ENCODE data around the gene SCLY. TPM values are rescaled to one million over a fixed set of nuclear protein-coding genes. Genes with fewer than 3 reads are reported as not detected.

Gene SCLY
- polyA plus RNA-seq, 2 of the 4 experiments (the other 2 are of a cell fraction), result 19.0 to 28.3 TPM

DNA sequence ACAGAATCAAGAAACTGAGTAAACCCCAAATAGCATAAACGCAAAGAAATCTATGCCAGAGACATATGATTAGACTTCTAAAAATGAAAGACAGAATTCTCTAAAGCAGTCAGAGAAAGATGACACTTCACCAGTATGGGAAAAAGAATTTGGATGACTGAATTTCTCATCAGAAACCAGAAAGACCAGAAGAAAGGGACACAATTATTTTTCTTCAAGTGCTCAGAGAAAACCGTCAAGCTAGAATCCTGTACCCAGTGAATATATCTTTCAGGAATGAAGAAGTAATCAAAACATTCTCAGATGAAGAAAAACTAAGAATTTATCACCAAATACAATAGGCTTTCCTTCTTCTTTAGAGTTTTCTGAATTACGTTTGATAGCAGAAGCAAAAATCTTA, 25.1 kb downstream of the SCLY start:
- CTCF ChIA-PET, result no interaction called here
- H3K4me3 ChIP-seq, result no peak overlapping the region
- 91% methylated on average over 3 of the region's 3 CpGs for WGBS (ENCODE audit: missing lambda C conversion rate)
- POLR2A ChIA-PET, result no interaction called here
- ATAC-seq (no peak), DNase-seq (ENCODE audit: low read depth in 1 of 2, low spot score in 1 of 2) (no peak), FAIRE-seq (no peak)
- H3K27ac ChIP-seq, result no peak overlapping the region
- peaks cover 4% of the 10 kb centered on the region; the same call in 1 of the 3 replicates for H3K9me3 ChIP-seq
- H3K4me1 ChIP-seq, result no peaks in the 10 kb centered on the region
- no peak overlapping the region for H3K4me2 ChIP-seq
- TF ChIP-seq NPAS2 (CRISPR knock-in tag; IDR thresholded peaks at IDR 0.05; ENCODE audit: borderline replicate concordance) (no peak), POLR2A (IDR thresholded peaks at IDR 0.05; ENCODE audit: low read length) (no peak)

DNA sequence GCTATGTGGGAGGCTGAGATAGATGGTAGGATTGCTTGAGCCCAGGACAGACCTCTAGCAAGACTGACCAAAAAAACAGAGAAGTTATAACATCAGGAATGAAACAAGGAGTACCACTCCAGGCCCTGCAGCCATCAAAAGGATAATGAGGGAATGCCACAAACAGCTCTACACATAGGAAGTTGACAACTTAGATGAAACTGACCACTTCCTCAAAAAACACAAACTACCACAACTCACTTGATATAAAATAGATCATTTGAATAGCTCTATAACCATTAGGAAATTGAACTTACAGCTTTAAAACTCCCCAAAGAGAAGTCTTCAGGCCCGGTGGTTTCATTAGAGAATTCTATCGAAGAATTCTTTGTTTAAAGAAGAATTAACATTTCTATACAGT, 26.4 kb downstream of the SCLY start:
- 93% methylated on average over 2 of the region's 2 CpGs for WGBS (ENCODE audit: missing lambda C conversion rate)
- TF ChIP-seq, protein P1, sequence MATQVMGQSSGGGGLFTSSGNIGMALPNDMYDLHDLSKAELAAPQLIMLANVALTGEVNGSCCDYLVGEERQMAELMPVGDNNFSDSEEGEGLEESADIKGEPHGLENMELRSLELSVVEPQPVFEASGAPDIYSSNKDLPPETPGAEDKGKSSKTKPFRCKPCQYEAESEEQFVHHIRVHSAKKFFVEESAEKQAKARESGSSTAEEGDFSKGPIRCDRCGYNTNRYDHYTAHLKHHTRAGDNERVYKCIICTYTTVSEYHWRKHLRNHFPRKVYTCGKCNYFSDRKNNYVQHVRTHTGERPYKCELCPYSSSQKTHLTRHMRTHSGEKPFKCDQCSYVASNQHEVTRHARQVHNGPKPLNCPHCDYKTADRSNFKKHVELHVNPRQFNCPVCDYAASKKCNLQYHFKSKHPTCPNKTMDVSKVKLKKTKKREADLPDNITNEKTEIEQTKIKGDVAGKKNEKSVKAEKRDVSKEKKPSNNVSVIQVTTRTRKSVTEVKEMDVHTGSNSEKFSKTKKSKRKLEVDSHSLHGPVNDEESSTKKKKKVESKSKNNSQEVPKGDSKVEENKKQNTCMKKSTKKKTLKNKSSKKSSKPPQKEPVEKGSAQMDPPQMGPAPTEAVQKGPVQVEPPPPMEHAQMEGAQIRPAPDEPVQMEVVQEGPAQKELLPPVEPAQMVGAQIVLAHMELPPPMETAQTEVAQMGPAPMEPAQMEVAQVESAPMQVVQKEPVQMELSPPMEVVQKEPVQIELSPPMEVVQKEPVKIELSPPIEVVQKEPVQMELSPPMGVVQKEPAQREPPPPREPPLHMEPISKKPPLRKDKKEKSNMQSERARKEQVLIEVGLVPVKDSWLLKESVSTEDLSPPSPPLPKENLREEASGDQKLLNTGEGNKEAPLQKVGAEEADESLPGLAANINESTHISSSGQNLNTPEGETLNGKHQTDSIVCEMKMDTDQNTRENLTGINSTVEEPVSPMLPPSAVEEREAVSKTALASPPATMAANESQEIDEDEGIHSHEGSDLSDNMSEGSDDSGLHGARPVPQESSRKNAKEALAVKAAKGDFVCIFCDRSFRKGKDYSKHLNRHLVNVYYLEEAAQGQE (IDR thresholded peaks at IDR 0.05), result no peak
- TF ChIP-seq CHD2 (IDR thresholded peaks at IDR 0.05; ENCODE audit: low read length, partially characterized antibody), result no peak
- no peak for TF ChIP-seq NR3C1 (IDR thresholded peaks at IDR 0.05)
- TF ChIP-seq EHF (CRISPR knock-in tag; IDR thresholded peaks at IDR 0.05), result no peak
- no peak for TF ChIP-seq PHF8 (IDR thresholded peaks at IDR 0.05; ENCODE audit: borderline replicate concordance, low read depth)
- TF ChIP-seq CBX2 (IDR thresholded peaks at IDR 0.05; ENCODE audit: borderline replicate concordance, low read depth), result no peak
- no peak for TF ChIP-seq EHMT2 (IDR thresholded peaks at IDR 0.05; ENCODE audit: low read depth)
- no peak for TF ChIP-seq JUN (IDR thresholded peaks at IDR 0.05)
- TF ChIP-seq CHD4 (IDR thresholded peaks at IDR 0.05; ENCODE audit: borderline replicate concordance), result no peak
- no peak for TF ChIP-seq SMC3 (IDR thresholded peaks at IDR 0.05)
- no peak for TF ChIP-seq NPAS2 (CRISPR knock-in tag; IDR thresholded peaks at IDR 0.05; ENCODE audit: borderline replicate concordance)
- no peak for TF ChIP-seq RNF2 (IDR thresholded peaks at IDR 0.05; ENCODE audit: borderline replicate concordance, low read depth)
- no peak for TF ChIP-seq FOSB (CRISPR knock-in tag; IDR thresholded peaks at IDR 0.05)
- TF ChIP-seq ZFP36 (IDR thresholded peaks at IDR 0.05; ENCODE audit: borderline replicate concordance, partially characterized antibody), result no peak
- no peak for TF ChIP-seq HOXB13 (CRISPR knock-in tag; IDR thresholded peaks at IDR 0.05; ENCODE audit: low read depth)
- Histone ChIP-seq H3K4me2 (no peak overlapping the region), H3K4me3 (no peak overlapping the region), H3K9me3 (no peaks in the 10 kb centered on the region), H3K4me1 (no peaks in the 10 kb centered on the region), H3K27ac (no peak overlapping the region)
- DNase-seq (ENCODE audit: low read depth in 1 of 2, low spot score in 1 of 2), result no peak
- ChIA-PET POLR2A (no interaction called here), CTCF (interaction anchor here (1.2 kb wide), 1 partner anchor 23 kb away, joined by 5 read pairs; no protein-coding TSS in a partner anchor)
- no peak for ATAC-seq
- no peak for FAIRE-seq

DNA sequence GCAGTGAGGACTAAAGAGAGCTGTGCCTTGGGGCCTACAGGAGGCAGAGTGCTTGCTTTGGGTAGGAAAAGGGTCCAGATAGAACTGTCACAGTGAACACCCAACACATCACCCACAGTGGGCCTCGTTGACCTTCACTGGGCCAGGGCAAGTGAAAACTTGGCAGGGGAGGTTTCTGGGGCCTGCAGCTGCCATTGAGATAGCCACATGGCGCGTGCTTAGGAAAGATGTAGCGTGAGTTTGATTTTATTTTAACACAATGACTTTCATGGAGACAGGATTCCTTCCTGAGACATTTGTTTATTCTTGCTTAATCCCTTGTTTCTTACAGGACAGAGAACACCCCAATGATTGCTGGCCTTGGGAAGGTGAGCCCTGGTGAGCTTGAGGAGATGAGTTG, 30.1 kb downstream of the SCLY start:
- WGBS (ENCODE audit: missing lambda C conversion rate), result 94% methylated on average over 4 of the region's 4 CpGs
- FAIRE-seq (no peak), ATAC-seq (no peak), DNase-seq (ENCODE audit: low read depth in 1 of 2, low spot score in 1 of 2) (no peak)
- Histone ChIP-seq H3K4me2 (no peak overlapping the region), H3K4me1 (no peaks in the 10 kb centered on the region), H3K9me3 (no peaks in the 10 kb centered on the region), H3K27ac (no peak overlapping the region), H3K4me3 (no peak overlapping the region)
- CTCF ChIA-PET, result no interaction called here
- POLR2A ChIA-PET, result no interaction called here
- TF ChIP-seq, protein P2, sequence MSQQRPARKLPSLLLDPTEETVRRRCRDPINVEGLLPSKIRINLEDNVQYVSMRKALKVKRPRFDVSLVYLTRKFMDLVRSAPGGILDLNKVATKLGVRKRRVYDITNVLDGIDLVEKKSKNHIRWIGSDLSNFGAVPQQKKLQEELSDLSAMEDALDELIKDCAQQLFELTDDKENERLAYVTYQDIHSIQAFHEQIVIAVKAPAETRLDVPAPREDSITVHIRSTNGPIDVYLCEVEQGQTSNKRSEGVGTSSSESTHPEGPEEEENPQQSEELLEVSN (IDR thresholded peaks at IDR 0.05; ENCODE audit: borderline replicate concordance, low read depth), result no peak
- TF ChIP-seq CHD2 (IDR thresholded peaks at IDR 0.05; ENCODE audit: low read length, partially characterized antibody) (no peak), CEBPB (IDR thresholded peaks at IDR 0.05) (no peak), JUNB (IDR thresholded peaks at IDR 0.05) (no peak), CBX8 (IDR thresholded peaks at IDR 0.05) (no peak), NPAS2 (CRISPR knock-in tag; IDR thresholded peaks at IDR 0.05; ENCODE audit: borderline replicate concordance) (no peak), ZSCAN20 (CRISPR knock-in tag; IDR thresholded peaks at IDR 0.05) (no peak), GATA3 (IDR thresholded peaks at IDR 0.05; ENCODE audit: borderline replicate concordance) (no peak), ZC3H11A (IDR thresholded peaks at IDR 0.05) (no peak), SMC3 (IDR thresholded peaks at IDR 0.05) (no peak)
- TF ChIP-seq, protein P3, sequence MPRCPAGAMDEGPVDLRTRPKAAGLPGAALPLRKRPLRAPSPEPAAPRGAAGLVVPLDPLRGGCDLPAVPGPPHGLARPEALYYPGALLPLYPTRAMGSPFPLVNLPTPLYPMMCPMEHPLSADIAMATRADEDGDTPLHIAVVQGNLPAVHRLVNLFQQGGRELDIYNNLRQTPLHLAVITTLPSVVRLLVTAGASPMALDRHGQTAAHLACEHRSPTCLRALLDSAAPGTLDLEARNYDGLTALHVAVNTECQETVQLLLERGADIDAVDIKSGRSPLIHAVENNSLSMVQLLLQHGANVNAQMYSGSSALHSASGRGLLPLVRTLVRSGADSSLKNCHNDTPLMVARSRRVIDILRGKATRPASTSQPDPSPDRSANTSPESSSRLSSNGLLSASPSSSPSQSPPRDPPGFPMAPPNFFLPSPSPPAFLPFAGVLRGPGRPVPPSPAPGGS (IDR thresholded peaks at IDR 0.05), result no peak
- TF ChIP-seq, protein P4, sequence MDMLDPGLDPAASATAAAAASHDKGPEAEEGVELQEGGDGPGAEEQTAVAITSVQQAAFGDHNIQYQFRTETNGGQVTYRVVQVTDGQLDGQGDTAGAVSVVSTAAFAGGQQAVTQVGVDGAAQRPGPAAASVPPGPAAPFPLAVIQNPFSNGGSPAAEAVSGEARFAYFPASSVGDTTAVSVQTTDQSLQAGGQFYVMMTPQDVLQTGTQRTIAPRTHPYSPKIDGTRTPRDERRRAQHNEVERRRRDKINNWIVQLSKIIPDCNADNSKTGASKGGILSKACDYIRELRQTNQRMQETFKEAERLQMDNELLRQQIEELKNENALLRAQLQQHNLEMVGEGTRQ (IDR thresholded peaks at IDR 0.05), result no peak
- TF ChIP-seq, protein P5, sequence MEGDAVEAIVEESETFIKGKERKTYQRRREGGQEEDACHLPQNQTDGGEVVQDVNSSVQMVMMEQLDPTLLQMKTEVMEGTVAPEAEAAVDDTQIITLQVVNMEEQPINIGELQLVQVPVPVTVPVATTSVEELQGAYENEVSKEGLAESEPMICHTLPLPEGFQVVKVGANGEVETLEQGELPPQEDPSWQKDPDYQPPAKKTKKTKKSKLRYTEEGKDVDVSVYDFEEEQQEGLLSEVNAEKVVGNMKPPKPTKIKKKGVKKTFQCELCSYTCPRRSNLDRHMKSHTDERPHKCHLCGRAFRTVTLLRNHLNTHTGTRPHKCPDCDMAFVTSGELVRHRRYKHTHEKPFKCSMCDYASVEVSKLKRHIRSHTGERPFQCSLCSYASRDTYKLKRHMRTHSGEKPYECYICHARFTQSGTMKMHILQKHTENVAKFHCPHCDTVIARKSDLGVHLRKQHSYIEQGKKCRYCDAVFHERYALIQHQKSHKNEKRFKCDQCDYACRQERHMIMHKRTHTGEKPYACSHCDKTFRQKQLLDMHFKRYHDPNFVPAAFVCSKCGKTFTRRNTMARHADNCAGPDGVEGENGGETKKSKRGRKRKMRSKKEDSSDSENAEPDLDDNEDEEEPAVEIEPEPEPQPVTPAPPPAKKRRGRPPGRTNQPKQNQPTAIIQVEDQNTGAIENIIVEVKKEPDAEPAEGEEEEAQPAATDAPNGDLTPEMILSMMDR (IDR thresholded peaks at IDR 0.05), result no peak
- TF ChIP-seq, protein P6, sequence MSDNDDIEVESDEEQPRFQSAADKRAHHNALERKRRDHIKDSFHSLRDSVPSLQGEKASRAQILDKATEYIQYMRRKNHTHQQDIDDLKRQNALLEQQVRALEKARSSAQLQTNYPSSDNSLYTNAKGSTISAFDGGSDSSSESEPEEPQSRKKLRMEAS (IDR thresholded peaks at IDR 0.05), result no peak
